ENCODE data around the gene ADGRF3.
A peak's percentile ranks its signal among the peaks of the same experiment; 100 is the strongest.
"Not testable (repeated sequence)": the region's sequence is repeated elsewhere in the genome, so short reads cannot be mapped to it uniquely, and the experiment has no call there.

ADGRF3 gene, protein sequence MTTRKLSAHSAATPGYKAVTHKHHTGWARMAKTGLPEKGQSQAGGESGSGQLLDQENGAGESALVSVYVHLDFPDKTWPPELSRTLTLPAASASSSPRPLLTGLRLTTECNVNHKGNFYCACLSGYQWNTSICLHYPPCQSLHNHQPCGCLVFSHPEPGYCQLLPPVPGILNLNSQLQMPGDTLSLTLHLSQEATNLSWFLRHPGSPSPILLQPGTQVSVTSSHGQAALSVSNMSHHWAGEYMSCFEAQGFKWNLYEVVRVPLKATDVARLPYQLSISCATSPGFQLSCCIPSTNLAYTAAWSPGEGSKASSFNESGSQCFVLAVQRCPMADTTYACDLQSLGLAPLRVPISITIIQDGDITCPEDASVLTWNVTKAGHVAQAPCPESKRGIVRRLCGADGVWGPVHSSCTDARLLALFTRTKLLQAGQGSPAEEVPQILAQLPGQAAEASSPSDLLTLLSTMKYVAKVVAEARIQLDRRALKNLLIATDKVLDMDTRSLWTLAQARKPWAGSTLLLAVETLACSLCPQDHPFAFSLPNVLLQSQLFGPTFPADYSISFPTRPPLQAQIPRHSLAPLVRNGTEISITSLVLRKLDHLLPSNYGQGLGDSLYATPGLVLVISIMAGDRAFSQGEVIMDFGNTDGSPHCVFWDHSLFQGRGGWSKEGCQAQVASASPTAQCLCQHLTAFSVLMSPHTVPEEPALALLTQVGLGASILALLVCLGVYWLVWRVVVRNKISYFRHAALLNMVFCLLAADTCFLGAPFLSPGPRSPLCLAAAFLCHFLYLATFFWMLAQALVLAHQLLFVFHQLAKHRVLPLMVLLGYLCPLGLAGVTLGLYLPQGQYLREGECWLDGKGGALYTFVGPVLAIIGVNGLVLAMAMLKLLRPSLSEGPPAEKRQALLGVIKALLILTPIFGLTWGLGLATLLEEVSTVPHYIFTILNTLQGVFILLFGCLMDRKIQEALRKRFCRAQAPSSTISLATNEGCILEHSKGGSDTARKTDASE

DNA sequence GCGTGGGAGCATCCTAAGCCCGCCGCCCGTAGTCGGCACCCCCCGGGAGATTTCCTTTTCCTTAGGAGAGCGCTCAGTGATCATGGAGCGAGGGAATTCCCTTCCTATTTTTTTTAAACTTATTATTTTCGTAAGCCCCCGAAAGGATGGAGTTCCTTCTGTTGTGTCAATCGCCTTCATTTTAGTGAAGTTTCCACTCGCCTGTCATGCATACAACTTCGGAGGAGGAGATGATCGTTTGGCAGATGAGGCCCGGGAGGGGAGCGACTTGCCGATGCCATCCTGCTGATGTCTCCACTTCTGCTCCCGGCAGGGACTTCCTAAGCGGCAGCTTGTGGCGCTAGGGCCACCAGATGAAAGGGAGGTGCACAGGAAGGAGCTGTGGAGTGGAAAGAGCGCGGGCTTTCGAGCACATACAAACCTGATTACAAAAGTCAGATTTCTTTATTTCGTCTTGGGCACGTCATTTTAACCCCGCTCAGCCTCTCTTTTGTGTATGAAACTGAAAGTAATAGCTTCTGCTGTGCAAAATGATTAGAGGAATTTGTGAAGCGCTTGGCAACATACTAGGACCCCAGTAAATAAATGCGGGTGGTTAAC lies at the start of gene ADGRF3:
Gene ADGRF3 (minus strand): TSS at position 336 of the 600 bp plus-strand sequence. CDS start 555 bp downstream, outside the sequence.
- DNase-seq: peak; percentile 8

DNA sequence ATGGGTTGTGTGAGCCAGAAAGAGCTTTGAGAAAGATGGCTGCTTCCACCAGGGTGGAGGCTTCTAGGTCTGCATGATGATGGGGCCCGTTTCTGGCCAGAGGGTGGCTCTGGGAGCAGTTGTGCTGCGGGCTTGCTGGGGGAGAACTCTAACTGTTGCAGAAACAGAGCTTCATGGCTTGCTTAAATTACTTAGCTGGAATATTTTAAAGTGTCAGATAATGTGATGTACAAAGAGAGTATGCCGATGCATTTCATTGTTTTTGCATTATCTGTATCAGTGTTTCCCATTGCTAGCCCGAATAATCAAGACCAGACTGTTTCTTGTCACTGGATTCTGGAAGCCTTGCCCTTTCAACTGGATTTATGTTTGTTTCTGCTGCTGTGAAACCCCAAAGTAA lies 48.8 kb upstream of the ADGRF3 start:
- DNase-seq: no peak

DNA sequence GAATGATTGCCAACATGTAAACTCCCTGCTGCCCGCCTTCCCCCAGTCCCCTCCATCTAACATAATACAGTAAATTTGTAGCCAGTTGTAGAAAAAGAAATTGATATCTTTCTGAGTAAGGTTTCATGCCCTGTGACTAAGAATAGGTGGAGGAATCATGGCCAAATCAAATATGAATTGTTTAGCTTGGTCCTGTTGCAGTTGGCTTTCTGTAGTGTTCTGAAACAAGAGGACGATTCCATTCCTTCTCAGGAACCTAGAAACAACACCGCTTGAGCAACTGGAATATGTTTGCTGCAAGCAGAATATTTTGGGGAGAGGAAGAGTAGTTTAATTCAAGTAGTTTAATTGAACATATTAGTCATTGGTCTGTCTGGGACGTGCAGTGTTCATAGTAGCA lies 48.1 kb upstream of the ADGRF3 start:
- DNase-seq: no peak

DNA sequence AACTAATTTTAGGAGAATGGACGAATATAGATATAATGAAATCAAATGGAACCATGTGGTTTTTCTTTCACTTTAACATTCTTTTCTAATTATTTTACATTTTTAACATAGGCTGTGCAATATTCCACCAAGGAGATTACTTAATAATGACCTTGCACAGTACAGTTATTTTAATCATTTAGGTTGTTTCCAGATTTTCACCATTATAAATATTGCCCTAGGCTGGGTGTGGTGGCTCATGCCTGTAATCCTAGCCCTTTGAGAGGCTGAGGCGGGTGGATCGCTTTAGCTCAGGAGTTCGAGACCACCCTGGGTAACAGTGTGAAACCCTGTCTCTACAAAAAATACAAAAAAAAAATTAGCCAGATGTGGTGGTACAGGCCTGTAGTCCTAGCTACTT lies 40.6 kb upstream of the ADGRF3 start:
- no peak for DNase-seq

DNA sequence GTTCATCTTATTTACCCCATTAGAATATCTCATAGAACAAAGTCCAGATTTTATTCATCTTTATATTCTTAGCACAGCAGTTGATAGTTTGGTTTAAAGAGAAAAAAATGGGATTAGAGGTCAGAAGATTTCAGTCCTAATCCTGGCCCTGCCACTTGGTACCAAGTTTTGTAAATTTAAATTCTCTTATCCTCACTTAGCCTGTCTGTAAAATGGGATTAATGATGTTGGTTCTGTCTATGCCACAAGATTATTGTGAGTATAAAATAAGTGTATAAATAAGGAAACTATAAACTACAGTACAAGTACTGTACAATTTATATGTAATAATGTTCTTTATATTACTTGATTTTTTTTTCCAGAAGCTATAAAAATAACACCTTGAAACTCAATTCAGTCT lies 38.0 kb upstream of the ADGRF3 start:
- no peak for DNase-seq

DNA sequence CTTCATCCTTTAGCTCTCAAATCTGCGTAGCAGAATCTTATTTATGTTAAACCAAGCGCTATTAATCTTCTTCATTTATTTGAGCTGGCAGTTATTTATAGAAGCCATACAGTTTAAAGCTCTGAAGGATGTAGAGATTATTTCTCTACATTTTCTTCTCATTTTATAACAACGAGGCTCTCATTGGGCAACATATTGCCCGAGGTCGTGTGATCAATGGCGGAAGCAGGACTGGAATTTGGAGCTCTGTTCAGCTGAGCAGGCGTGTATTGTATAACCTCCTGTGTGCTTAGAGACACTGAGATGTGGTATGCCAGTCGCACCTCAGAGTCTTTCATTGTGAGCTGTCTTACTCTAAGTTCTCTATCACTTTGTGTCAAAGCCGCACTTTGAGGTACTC lies 37.6 kb upstream of the ADGRF3 start:
- DNase-seq: no peak

DNA sequence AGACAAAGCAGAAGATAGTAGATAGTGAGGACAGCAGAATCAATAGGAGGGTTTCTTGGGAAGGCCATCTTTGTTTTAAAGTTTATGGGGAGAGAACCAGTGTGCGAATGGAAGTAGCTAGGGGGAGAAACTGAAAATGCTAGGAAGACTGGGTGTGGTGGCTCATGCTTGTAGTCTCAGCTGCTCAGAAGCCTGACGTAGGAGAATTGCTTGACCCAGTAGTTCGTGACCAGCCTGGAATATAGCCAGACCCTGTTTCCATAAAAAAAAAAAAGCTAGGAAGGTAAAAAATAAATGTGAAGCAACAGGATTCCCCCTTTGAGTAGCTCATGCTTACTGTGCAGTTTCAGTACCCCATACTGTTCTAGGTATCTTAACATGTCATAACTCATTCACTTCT lies 36.0 kb upstream of the ADGRF3 start:
- no peak for DNase-seq

DNA sequence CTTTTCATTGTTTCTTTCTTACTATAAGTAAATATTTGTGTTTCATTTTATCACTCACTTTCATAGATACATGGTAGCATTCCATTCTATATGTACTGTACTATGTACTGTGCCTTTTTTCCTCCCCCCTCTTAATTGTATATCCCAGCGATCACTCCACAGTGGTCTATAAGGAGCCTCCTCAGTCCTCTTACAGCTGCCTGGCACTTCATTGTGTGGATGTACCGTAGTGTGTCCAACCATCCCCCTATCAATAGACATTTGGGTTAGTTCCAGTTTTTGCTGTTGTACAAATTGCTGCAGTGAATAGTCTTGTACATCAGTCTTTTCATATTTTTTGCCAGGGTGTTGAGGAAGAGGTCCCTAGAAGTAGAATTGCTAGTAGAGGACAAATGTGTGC lies 33.7 kb upstream of the ADGRF3 start:
- DNase-seq: no peak

DNA sequence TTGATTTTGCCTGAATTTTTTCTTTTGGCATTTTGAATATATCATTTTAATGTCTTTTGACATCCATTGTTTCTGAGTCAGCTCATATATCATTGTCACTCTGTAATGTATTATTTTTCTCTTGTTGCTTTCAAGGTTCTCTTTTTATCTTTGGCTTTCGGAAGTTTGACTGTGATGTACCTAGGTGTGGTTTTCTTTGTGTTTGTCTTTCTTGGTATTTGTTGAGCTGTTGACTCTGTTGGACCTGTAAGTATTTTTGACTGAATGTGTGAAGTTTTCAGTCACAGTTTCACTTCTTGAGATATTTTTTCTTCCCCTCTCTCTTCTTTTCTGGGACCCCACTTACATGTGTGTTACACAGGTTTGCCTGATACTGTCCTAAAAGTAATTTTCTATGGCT lies 30.2 kb upstream of the ADGRF3 start:
- DNase-seq: no peak

DNA sequence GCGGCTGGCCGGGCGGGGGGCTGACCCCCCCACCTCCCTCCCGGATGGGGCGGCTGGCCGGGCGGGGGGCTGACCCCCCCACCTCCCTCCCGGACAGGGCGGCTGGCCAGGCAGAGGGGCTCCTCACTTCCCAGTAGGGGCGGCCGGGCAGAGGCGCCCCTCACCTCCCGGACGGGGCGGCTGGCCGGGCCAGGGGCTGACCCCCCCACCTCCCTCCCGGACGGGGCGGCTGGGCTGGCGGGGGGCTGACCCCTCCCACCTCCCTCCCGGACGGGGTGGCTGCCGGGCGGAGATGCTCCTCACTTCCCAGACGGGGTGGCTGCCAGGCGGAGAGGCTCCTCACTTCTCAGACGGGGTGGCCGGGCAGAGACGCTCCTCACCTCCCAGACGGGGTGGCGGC lies 24.3 kb upstream of the ADGRF3 start:
- DNase-seq: not testable (repeated sequence)

DNA sequence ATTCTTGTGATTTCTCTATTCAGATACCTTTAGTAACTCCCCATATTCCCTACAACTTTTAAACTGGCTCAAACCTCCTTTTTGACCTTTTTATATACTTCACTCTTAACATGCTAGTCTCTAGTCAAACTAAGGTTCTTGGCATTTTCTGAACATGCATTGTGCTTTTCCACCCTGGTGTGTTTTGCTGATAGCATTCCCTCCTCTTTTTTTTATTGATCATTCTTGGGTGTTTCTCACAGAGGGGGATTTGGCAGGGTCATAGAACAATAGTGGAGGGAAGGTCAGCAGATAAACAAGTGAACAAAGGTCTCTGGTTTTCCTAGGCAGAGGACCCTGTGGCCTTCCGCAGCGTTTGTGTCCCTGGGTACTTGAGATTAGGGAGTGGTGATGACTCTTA lies 23.1 kb upstream of the ADGRF3 start:
- DNase-seq: not testable (repeated sequence)

DNA sequence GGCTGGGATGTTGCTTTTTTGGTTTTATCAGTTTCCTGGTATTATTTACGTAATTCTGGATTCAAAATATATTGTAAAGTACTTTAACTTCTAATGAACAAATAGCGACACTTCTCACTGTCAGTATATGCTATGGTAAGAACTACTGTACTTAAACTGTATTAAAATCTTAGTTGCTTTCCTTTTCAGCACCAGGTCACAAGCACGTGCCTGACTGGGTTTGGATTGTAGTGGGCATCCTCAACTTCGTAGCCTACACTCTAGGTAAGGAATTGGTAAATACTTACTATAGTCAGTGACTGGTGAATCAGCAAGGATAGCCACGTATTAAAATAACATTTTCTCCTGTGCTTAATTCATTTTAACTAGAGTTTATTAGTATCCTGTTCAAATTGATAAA lies 20.4 kb upstream of the ADGRF3 start:
- DNase-seq: no peak

DNA sequence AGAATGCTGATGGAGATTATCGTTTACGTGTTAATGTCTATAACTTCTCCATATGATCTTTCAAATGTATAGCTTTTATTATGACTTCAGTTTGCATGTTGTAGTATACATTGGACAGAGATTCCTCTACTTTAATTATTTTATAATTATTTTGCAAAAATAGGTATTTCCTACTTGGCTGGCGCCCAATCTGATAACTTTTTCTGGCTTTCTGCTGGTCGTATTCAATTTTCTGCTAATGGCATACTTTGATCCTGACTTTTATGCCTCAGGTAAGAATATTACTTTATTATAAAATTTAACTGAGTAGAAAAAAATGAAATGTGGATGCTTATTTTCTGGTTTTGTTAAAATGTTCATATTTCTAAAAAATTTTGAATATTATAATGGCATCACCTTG lies 18.1 kb upstream of the ADGRF3 start:
- DNase-seq: no peak

DNA sequence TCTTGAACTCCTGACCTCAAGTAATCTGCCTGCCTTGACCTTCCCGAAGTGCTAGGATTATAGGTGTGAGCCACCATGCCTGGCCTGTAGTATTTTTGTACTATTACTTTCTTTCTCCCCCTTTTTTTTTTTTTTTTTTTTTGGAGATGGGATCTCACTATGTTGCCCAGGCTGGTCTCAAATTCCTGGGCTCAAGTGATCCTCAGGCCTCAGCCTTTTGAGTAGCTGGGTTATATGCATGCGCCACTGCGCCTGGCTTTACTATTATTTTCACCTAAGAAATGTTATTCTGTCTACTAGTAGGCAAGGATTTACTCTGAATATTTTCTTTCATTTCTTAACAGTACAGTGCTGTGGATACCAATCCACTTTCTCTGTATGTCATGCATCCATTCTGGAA lies 17.4 kb upstream of the ADGRF3 start:
- DNase-seq: no peak

DNA sequence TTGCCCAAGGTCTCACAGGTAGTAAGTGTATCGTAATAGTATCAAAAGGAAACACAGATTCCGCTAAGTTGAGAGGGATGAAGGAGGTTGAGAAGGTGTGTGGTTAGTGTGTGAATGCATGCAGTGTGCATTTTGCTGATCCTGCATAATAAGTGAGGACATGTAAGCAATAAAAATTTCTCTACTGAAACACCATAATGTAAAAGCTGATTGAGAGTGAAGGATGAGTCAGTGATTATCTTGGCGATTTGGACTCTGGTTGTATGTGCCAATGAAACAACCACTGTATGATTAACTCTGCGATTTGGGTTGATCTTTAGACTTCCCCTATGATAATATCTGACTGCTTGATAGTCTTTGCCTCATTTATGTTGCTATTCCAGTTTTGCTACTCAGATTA lies 16.7 kb upstream of the ADGRF3 start:
- no peak for DNase-seq

DNA sequence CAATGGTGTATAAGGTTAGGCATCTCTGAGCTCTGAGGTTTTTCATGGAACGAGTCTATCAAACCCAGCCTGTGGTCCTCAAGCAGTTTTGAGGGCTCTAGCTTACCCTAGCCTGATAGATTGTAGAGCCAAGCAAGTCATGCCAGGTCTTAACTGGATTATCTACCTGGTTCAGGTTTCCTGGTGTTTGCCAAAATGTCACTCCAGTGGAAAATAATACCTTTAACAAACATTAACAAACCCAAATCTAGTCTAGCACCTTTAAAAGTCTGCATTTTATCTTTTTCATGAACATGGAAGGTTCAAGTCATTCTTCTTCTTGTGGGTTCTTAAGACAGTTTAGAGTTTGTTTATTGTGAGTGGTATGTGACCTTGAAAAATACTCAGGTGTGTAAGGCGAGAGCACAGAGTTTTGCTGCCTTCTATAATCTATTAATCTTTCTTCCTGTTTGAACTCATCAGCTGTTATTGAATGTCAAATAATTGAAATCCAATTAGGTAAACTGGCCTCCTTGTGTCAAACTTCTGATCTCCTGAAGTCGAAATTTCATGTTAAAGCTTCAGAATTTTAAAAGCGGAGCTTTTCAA lies 13.4 kb upstream of the ADGRF3 start:
- no peak for DNase-seq

DNA sequence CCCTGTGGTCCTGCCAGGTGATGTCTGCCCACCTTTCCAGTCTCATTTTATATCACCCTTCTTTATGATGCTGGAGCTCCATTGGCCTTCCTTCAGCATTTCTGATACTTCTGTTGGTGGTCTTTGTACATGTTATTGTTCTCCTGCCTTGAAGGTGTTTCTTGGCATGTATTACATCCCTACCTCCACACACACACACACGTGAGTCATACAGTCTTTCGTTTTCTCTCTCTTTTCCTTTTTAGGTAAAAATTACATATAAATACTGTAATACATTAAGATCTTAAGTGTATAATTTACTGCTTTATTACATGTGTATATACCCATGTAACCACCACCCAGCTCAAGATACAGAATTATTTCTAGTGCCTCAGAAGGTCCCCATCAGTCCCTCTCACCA lies 10.2 kb upstream of the ADGRF3 start:
- DNase-seq: no peak

DNA sequence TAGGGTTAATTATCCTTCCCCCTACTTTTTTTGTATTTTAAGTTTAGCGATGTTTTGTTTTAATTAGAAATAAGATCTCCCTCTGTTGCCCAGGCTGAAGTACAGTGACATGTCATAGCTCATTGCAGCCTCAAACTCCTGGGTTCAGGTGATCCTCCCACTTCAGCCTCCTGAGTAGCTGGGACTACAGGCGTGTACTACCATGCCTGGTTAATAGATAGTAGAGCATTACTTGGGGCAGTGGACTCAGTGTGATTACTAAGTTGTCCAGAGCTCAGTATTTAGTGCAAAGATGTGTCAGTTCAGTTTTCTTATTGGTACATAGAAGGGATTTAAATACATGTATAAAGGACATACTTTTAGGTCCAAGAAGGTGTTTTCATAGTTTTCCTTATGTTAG lies 9.5 kb upstream of the ADGRF3 start:
- DNase-seq: no peak

DNA sequence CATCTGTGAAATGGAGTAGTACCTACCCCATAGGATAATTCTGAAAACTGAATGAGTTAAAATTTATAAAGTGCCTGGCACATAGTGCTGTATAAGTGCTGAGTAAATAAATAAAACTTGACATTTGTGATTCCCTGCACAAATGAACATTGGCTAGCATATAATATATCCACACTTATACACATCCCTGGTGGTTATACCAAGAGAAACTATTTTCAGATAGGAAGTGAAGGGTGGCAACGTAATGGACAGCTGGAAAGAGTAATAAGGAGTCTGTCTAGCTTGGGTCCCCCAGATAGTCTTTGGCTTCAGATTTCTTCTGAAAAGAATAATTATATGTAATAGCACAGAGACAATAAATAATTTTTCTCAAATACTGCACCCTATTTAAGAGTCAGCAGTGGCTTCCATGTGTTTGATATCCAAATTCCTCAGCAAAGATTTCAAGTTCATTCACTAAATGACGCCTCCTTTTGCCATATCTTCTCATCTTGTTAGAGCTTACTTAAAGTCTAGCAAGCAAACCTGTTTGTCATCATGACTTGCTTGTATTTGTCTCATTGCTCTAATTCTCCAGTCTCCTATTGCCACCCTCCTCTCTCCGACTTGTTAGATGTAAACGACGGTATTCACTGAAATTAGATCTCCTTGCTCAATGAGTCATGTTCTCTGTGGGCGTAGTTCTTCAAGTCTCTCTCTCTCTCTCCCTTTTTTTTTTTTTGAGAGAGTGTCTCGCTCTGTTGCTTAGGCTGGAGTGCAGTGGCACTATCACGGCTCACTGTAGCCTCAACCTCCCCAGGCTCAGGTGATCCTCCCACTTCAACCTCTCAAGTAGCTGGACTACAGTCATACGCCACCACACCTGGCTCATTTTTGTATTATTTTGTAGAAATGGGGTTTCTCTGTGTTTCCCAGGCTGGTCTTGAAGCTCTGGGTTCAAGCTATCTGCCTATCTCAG lies 8.7 kb upstream of the ADGRF3 start:
- no peak for DNase-seq

DNA sequence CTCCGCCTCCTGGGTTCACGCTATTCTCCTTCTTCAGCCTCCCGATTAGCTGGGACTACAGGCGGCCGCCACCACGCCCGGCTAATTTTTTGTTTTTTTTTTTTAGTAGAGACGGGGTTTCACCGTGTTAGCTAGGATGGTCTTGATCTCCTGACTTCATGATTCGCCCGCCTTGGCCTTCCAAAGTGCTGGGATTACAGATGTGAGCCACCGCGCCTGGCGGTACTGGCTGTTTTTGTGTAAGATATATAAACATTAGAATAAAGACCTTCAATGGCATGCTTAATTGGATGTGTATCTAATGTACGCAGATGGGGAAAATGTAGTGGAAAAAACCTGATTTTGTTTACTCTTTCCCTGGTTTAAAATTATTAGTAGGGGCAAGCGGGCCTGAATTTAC lies 7.9 kb upstream of the ADGRF3 start:
- not testable (repeated sequence) for DNase-seq

DNA sequence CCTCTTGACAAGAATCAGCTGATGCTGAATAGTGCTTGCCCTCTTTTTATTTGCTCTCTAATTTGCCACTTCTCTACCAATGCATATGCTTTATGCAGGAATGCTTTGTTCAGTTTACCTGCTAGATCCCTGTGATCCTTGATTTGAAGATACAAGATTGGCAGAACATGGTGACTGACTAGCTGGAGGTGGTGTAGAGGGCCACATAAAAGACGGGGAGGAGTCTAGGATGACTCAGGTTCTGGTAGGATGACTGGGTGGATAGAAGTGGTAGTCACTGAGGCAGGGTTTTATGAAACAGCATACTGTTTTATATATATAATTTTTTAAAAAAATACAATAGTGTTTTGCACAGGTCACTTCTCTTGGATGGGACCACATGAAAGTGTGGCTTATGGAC lies 6.3 kb upstream of the ADGRF3 start:
- DNase-seq: no peak

Measured in NCI-H446 treated with DMSO at 0.1 percent for 48 hours (cell line).